Measurements from ENCODE around the gene NAT10.
A peak's percentile ranks its signal among the peaks of the same experiment; 100 is the strongest.

NAT10 gene

GRCh38 chr11:34149274-34149673 lies 43.8 kb downstream of the NAT10 start:
- no peaks in the 10 kb centered on the region for H3K9me3 ChIP-seq (replicated peaks in 1 of 11)
- H3K9ac ChIP-seq: 0 out of 22 replicates have a peak overlapping the region, but pooled peaks of 2 of the 11 experiments have one; percentile 15 to 23
- H3K36me3 ChIP-seq: peaks cover 58 to 91% (median 79%) of the 10 kb centered on the region in 11 experiments
- H4K20me1 ChIP-seq: peaks cover 0 to 73% (median 29%) of the 10 kb centered on the region in 11 experiments; a peak in 14 of 22 replicates
- H3K4me3 ChIP-seq: no peak overlapping the region
- TF ChIP-seq Cebpa-rat (IDR thresholded peaks at IDR 0.05): no peak
- H3K4me2 ChIP-seq: no peak overlapping the region
- no peaks in the 10 kb centered on the region for H3K27me3 ChIP-seq
- H3K27ac ChIP-seq: peak overlapping the region in 4 of 11 experiments; percentile 2 to 50 (median 28); a peak in 5 of 22 replicates
- peaks cover 44 to 70% (median 55%) of the 10 kb centered on the region in 10 experiments for H3K4me1 ChIP-seq

GRCh38 chr11:34149786-34150185 lies 44.4 kb downstream of the NAT10 start:
- no peak overlapping the region for H3K4me2 ChIP-seq
- peaks cover 52 to 86% (median 73%) of the 10 kb centered on the region in 11 experiments for H3K36me3 ChIP-seq
- H3K27me3 ChIP-seq: no peaks in the 10 kb centered on the region
- no peak for TF ChIP-seq Cebpa-rat (IDR thresholded peaks at IDR 0.05)
- H3K4me3 ChIP-seq: no peak overlapping the region
- H3K27ac ChIP-seq: peak overlapping the region in 1 of 11 experiments; percentile 4; a peak in 1 of 22 replicates
- peaks cover 46 to 70% (median 55%) of the 10 kb centered on the region in 10 experiments for H3K4me1 ChIP-seq
- H3K9me3 ChIP-seq (replicated peaks in 1 of 11): no peaks in the 10 kb centered on the region
- peaks cover 0 to 77% (median 29%) of the 10 kb centered on the region in 11 experiments; a peak in 15 of 22 replicates for H4K20me1 ChIP-seq
- H3K9ac ChIP-seq: no peak overlapping the region

GRCh38 chr11:34150494-34151151 lies 45.2 kb downstream of the NAT10 start:
- no peak overlapping the region for H3K9ac ChIP-seq
- H4K20me1 ChIP-seq: peaks cover 0 to 77% (median 29%) of the 10 kb centered on the region in 11 experiments; a peak in 15 of 22 replicates
- H3K27ac ChIP-seq: no peak overlapping the region
- H3K4me3 ChIP-seq: no peak overlapping the region
- H3K4me2 ChIP-seq: no peak overlapping the region
- H3K36me3 ChIP-seq: peaks cover 49 to 85% (median 68%) of the 10 kb centered on the region in 11 experiments
- no peak for TF ChIP-seq Cebpa-rat (IDR thresholded peaks at IDR 0.05)
- H3K4me1 ChIP-seq: peaks cover 46 to 70% (median 55%) of the 10 kb centered on the region in 10 experiments
- H3K27me3 ChIP-seq: no peaks in the 10 kb centered on the region
- H3K9me3 ChIP-seq (replicated peaks in 1 of 11): no peaks in the 10 kb centered on the region

- H3K36me3 ChIP-seq: peaks cover 49 to 85% (median 65%) of the 10 kb centered on the region in 11 experiments
- H3K27me3 ChIP-seq: no peaks in the 10 kb centered on the region
- H3K27ac ChIP-seq: no peak overlapping the region
- H3K4me3 ChIP-seq: no peak overlapping the region
- H3K9me3 ChIP-seq (replicated peaks in 1 of 11): no peaks in the 10 kb centered on the region
- peaks cover 0 to 79% (median 29%) of the 10 kb centered on the region in 11 experiments; a peak in 15 of 22 replicates for H4K20me1 ChIP-seq
- H3K4me2 ChIP-seq: no peak overlapping the region
- peaks cover 40 to 70% (median 54%) of the 10 kb centered on the region in 10 experiments for H3K4me1 ChIP-seq
- TF ChIP-seq Cebpa-rat (IDR thresholded peaks at IDR 0.05): no peak
- H3K9ac ChIP-seq: no peak overlapping the region
Measured at GRCh38 chr11:34151166-34151565, 45.7 kb downstream of the NAT10 start.

- Histone ChIP-seq H3K36me3 (peaks cover 39 to 76% (median 55%) of the 10 kb centered on the region in 11 experiments), H3K9ac (no peak overlapping the region), H3K27ac (peak overlapping the region in 4 of 11 experiments; percentile 2 to 62 (median 37); a peak in 5 of 22 replicates), H3K4me1 (peaks cover 33 to 63% (median 49%) of the 10 kb centered on the region in 10 experiments), H3K9me3 (replicated peaks in 1 of 11) (no peaks in the 10 kb centered on the region), H3K4me3 (no peak overlapping the region), H4K20me1 (peaks cover 0 to 81% (median 29%) of the 10 kb centered on the region in 11 experiments; a peak in 15 of 22 replicates), H3K4me2 (peak overlapping the region; percentile 64 to 95 (median 86); a peak in 19 of 22 replicates), H3K27me3 (no peaks in the 10 kb centered on the region)
- no peak for TF ChIP-seq Cebpa-rat (IDR thresholded peaks at IDR 0.05)
Measured at GRCh38 chr11:34151916-34152845, 46.8 kb downstream of the NAT10 start.

GRCh38 chr11:34154059-34154875 lies 48.8 kb downstream of the NAT10 start:
- H3K4me3 ChIP-seq: peak overlapping the region in 6 of 10 experiments; percentile 1 to 35 (median 14); a peak in 4 of 20 replicates
- H3K27me3 ChIP-seq: no peaks in the 10 kb centered on the region
- H3K4me1 ChIP-seq: peaks cover 33 to 57% (median 51%) of the 10 kb centered on the region in 10 experiments
- H3K9ac ChIP-seq: peak overlapping the region in 9 of 11 experiments; percentile 8 to 56 (median 44); a peak in 15 of 22 replicates
- H3K27ac ChIP-seq: peak overlapping the region in 9 of 11 experiments; percentile 1 to 67 (median 55); a peak in 14 of 22 replicates
- H3K9me3 ChIP-seq (replicated peaks in 1 of 11): no peaks in the 10 kb centered on the region
- H4K20me1 ChIP-seq: peaks cover 0 to 68% (median 29%) of the 10 kb centered on the region in 11 experiments; a peak in 15 of 22 replicates
- no peak for TF ChIP-seq Cebpa-rat (IDR thresholded peaks at IDR 0.05)
- peak overlapping the region; percentile 64 to 95 (median 86) for H3K4me2 ChIP-seq
- peaks cover 19 to 57% (median 42%) of the 10 kb centered on the region in 11 experiments; a peak in 21 of 22 replicates for H3K36me3 ChIP-seq

- Histone ChIP-seq H3K4me2 (peak overlapping the region; percentile 64 to 95 (median 86)), H3K9me3 (replicated peaks in 1 of 11) (no peaks in the 10 kb centered on the region), H3K27ac (peak overlapping the region in 9 of 11 experiments; percentile 1 to 67 (median 55); a peak in 14 of 22 replicates), H3K9ac (peak overlapping the region in 8 of 11 experiments; percentile 1 to 56 (median 46); a peak in 10 of 22 replicates), H3K4me3 (peak overlapping the region in 2 of 10 experiments; percentile 19 to 27; a peak in 2 of 20 replicates), H3K4me1 (peaks cover 33 to 62% (median 56%) of the 10 kb centered on the region in 10 experiments), H3K36me3 (peaks cover 9 to 48% (median 33%) of the 10 kb centered on the region in 11 experiments; a peak in 20 of 22 replicates), H4K20me1 (peaks cover 0 to 59% (median 25%) of the 10 kb centered on the region in 11 experiments; a peak in 15 of 22 replicates), H3K27me3 (no peaks in the 10 kb centered on the region)
- TF ChIP-seq Cebpa-rat (IDR thresholded peaks at IDR 0.05): no peak
Measured at GRCh38 chr11:34155057-34155756, 49.8 kb downstream of the NAT10 start.
